ENCODE measurements around the gene CLDN5. TPM values are rescaled to one million over a fixed set of nuclear protein-coding genes. Genes with fewer than 3 reads are reported as not detected.

CLDN5 gene
- total and polyA plus RNA-seq, 12 donors: 19.8 to 102 (median 40.7) TPM

GRCh38 chr22:19513823-19514222 lies 10.4 kb downstream of the CLDN5 start:
- Histone ChIP-seq H3K4me3 (no peak overlapping the region), H3K27me3 (no peaks in the 10 kb centered on the region), H3K9me3 (peaks cover 0 to 20% (median 0%) of the 10 kb centered on the region in 11 donors), H3K4me1 (no peaks in the 10 kb centered on the region), H3K27ac (no peak overlapping the region), H3K36me3 (peaks cover 0 to 23% (median 0%) of the 10 kb centered on the region in 9 donors)
- ATAC-seq (no peak), DNase-seq (no peak)
- 67 to 71% methylated on average over 2 of the region's 2 CpGs for WGBS, 2 donors
- no peak for TF ChIP-seq CTCF (IDR thresholded peaks at IDR 0.05)
- intact Hi-C loops (cut with DNase I): loop anchor here in 1 of 10 donors (5.0 kb wide), 1 partner anchor 93 kb away; no protein-coding TSS in a partner anchor

GRCh38 chr22:19510919-19511341 lies 13.3 kb downstream of the CLDN5 start:
- intact Hi-C loops (cut with DNase I): loop anchor here in 1 of 10 donors (5.0 kb wide), 1 partner anchor 96 kb away; no protein-coding TSS in a partner anchor
- H3K27ac ChIP-seq: no peak overlapping the region
- TF ChIP-seq CTCF (IDR thresholded peaks at IDR 0.05): no peak
- ATAC-seq (no peak), DNase-seq (no peak)
- H3K27me3 ChIP-seq: no peaks in the 10 kb centered on the region
- no peak overlapping the region for H3K4me3 ChIP-seq
- 72 to 96% methylated on average over 2 of the region's 2 CpGs for WGBS, 2 donors
- peaks cover 0 to 20% (median 0%) of the 10 kb centered on the region in 11 donors for H3K9me3 ChIP-seq
- H3K36me3 ChIP-seq: peaks cover 0 to 23% (median 0%) of the 10 kb centered on the region in 9 donors
- no peaks in the 10 kb centered on the region for H3K4me1 ChIP-seq

GRCh38 chr22:19509923-19510322 lies 14.3 kb downstream of the CLDN5 start:
- no peak for TF ChIP-seq CTCF (IDR thresholded peaks at IDR 0.05)
- intact Hi-C loops (cut with DNase I): loop anchor here in 1 of 10 donors (5.0 kb wide), 1 partner anchor 97 kb away; no protein-coding TSS in a partner anchor
- peaks cover 0 to 20% (median 0%) of the 10 kb centered on the region in 11 donors for H3K9me3 ChIP-seq
- no peak for ATAC-seq
- peaks cover 0 to 23% (median 0%) of the 10 kb centered on the region in 9 donors for H3K36me3 ChIP-seq
- no peaks in the 10 kb centered on the region for H3K27me3 ChIP-seq
- H3K4me1 ChIP-seq: no peaks in the 10 kb centered on the region
- no peak overlapping the region for H3K27ac ChIP-seq
- WGBS, 2 donors: 98 to 100% methylated on average over 2 of the region's 2 CpGs
- DNase-seq: no peak
- H3K4me3 ChIP-seq: no peak overlapping the region

GRCh38 chr22:19509191-19509590 lies 15.0 kb downstream of the CLDN5 start:
- DNase-seq: no peak
- no peaks in the 10 kb centered on the region for H3K4me1 ChIP-seq
- no peak for TF ChIP-seq CTCF (IDR thresholded peaks at IDR 0.05)
- no peak for ATAC-seq
- peaks cover 0 to 16% (median 0%) of the 10 kb centered on the region in 9 donors for H3K36me3 ChIP-seq
- H3K27me3 ChIP-seq: no peaks in the 10 kb centered on the region
- intact Hi-C loops (cut with DNase I): no loop called here
- peaks cover 0 to 16% (median 0%) of the 10 kb centered on the region in 11 donors for H3K9me3 ChIP-seq
- H3K4me3 ChIP-seq: no peak overlapping the region
- WGBS, 2 donors: 80 to 81% methylated on average over 3 of the region's 3 CpGs
- H3K27ac ChIP-seq: no peak overlapping the region
